Measurements from ENCODE around the gene CEPT1.

CEPT1 gene

DNA sequence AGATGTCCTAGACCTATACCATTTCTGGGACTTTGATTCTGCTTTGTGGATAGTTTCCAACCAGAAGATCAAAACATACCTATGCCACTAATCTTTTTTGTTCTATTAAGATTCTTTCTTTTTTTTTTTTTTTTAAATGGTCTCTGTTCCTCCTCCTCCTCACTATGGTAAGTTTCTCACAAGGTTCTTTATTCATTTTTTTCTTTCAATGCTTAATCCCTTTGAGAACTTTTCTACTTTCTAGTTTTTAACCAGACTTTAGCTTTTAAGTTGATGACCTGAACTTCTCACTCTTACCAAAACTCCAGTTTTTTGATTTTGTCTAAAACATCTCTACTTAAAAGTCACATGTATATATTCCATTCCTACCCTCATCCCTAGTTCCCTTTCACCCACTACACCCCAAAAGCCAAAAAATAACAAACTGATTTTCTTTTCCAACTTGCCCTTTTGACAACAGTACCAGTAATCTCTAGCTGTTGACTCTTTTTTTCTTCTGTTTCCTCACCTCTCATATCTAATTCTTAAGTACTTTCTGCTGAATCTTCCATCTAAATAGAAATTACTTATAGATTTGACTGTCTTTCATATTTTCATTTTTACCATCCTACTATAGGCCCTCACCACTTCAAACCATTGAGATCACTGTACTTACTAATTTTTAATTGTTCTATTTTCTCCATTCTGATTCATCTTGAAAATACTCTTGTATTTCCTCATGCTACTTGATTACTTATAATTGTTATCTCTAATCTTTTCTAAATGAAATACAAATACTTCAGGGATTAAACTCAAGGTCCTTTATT is 6.1 kb downstream of the CEPT1 start:
- no peak overlapping the region for H3K4me3 ChIP-seq (ENCODE audit: control insufficient read depth, low read depth, low read length)
- no peak for DNase-seq (ENCODE audit: low read depth)
- TF ChIP-seq, protein P1, sequence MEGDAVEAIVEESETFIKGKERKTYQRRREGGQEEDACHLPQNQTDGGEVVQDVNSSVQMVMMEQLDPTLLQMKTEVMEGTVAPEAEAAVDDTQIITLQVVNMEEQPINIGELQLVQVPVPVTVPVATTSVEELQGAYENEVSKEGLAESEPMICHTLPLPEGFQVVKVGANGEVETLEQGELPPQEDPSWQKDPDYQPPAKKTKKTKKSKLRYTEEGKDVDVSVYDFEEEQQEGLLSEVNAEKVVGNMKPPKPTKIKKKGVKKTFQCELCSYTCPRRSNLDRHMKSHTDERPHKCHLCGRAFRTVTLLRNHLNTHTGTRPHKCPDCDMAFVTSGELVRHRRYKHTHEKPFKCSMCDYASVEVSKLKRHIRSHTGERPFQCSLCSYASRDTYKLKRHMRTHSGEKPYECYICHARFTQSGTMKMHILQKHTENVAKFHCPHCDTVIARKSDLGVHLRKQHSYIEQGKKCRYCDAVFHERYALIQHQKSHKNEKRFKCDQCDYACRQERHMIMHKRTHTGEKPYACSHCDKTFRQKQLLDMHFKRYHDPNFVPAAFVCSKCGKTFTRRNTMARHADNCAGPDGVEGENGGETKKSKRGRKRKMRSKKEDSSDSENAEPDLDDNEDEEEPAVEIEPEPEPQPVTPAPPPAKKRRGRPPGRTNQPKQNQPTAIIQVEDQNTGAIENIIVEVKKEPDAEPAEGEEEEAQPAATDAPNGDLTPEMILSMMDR (conservative IDR thresholded peaks at IDR 0.05; ENCODE audit: control insufficient read depth, insufficient read depth, low read depth, low read length), result no peak

DNA sequence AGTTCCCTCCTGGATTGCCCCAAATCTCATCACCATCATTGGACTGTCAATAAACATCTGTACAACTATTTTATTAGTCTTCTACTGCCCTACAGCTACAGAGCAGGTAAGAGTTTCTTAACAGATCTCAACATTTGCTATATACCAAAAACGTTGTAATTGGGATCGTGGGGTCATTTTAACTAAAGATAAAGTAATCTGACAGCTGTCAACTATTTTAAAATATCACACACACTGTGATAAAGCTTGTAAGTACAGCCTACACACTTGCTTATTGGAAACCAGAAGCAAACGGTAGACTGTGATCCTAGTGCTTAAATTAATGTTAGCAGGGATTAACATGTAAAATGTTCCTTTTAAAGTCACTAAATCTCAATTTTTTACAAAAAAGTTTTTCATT is 7.9 kb downstream of the CEPT1 start:
- DNase-seq (ENCODE audit: low read depth), result no peak
- TF ChIP-seq, protein P1 (conservative IDR thresholded peaks at IDR 0.05; ENCODE audit: control insufficient read depth, insufficient read depth, low read depth, low read length), result no peak
- no peak overlapping the region for H3K4me3 ChIP-seq (ENCODE audit: control insufficient read depth, low read depth, low read length)

DNA sequence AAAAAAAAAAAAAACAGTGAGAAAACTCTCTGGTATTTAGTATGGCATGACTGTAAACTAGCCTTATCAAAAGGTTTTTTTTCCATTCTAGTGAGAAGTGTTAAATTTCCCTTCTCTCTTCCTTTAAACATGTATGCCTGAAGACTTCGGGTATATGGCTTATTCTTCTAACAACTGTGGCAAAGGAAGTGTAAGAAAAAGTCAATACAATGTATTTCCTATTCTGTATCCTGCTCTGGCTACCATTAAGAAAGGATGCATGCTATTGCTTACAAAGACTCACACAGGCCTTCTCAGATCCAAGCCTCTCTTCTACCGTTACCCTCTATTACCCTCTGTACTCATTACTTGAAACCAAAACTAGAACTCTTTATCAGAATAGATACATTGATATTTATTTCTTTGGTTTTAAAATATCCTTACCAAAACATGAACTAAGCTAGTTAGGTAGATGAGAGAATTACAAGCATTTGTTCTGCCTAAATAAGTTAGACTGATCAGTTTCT is 8.4 kb downstream of the CEPT1 start:
- DNase-seq (ENCODE audit: low read depth), result no peak
- TF ChIP-seq, protein P1 (conservative IDR thresholded peaks at IDR 0.05; ENCODE audit: control insufficient read depth, insufficient read depth, low read depth, low read length), result no peak

DNA sequence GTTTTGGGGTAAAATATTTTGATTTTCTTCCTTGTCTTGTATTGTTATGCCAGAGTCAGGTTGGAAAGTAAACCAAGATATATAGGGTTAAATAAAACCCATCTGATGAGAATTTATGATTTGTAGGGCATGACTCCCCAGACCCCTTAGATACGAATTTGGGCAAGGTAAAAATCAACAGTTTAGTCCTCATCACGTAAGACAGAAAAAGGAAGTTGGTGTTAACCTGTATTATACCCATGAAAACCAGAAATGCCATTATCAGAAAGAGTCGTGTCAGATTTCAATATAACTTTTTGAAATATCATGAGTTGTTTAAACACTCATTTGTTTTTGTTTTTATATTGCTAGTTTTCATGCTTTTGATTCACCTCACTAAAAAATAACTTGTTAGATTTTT is 11.8 kb downstream of the CEPT1 start:
- TF ChIP-seq, protein P1 (conservative IDR thresholded peaks at IDR 0.05; ENCODE audit: control insufficient read depth, insufficient read depth, low read depth, low read length), result no peak
- DNase-seq (ENCODE audit: low read depth), result no peak
- H3K4me3 ChIP-seq (ENCODE audit: control insufficient read depth, low read depth, low read length), result no peak overlapping the region

More for the DNA sequence above, 8.4 kb downstream of the CEPT1 start:
- no peak overlapping the region for H3K4me3 ChIP-seq (ENCODE audit: control insufficient read depth, low read depth, low read length)

DNA sequence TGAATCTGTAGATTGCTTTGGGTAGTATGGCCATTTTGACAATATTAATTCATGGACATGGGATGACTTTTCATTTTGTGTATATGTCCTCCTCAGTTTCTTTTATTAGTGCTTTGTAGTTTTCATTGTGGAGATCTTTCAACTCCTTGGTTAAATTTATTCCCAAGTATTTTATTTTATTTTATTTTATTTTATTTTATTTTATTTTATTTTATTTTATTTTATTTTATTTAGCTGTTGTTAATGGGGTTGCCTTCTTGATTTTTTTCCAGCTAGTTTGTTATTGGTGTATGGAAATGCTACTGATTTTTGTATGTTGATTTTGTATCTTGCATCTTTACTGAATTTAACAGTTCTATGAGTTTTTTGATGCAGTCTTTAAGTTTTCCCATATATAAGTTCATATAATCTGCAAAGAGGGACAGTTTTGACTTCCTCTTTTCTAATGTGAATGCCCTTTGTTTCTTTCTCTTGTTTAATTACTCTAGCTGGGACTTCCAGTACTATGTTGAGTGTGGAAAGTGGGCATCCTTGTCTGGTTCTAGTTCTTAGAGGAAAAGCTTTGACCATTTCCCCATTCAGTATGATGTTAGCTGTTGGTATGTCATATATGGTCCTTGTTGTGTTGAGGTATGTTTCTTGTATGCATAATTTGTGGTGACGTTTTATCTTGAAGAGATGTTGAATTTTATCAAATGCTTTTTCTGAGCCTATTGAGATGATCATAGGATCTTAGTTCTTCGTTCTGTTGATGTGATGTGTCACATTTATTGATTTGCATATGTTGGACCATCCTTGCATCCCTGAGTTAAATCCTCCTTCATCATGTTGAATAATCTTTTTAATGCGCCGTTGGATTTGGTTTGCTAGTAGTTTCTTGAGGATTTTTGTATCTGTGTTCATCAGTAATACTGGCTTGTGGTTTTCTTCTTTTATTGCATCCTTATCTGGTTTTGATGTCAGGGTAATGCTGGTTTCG is 14.3 kb downstream of the CEPT1 start:
- H3K4me3 ChIP-seq (ENCODE audit: control insufficient read depth, low read depth, low read length), result no peak overlapping the region
- TF ChIP-seq, protein P1 (conservative IDR thresholded peaks at IDR 0.05; ENCODE audit: control insufficient read depth, insufficient read depth, low read depth, low read length), result no peak
- no peak for DNase-seq (ENCODE audit: low read depth)

DNA sequence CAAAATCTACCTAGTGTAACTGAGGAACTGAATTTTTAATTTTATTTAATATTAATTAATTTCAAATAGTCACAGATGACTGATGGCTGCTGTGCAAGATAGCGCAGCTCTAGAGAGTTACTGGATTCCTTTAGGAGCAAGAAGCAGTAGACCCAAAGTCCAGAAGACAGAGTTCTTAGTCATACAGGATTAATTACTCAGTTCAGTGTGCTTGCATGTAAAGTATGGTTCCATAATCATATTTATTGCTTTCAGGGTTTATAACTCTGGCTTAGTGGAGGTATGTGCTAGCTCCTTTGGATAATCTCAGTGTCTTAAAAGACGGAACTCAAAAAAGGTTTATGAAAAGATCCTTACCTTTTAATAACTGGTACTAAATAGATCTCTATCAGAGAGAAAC is 17.4 kb downstream of the CEPT1 start:
- no peak for DNase-seq (ENCODE audit: low read depth)
- H3K4me3 ChIP-seq (ENCODE audit: control insufficient read depth, low read depth, low read length), result no peak overlapping the region
- TF ChIP-seq, protein P1 (conservative IDR thresholded peaks at IDR 0.05; ENCODE audit: control insufficient read depth, insufficient read depth, low read depth, low read length), result no peak

Data from fibroblast of mammary gland (primary cell).